Epidermal melanocyte (primary cell): Measurements from ENCODE around the gene APOBEC4.

Source experiments
- DNase-seq: peaks from one replicate; pipeline ENCODE4 v3.0.0; 2011; ENCODE audit warnings: low spot score; ENCODE audit not compliant: insufficient read length

Gene APOBEC4

DNA sequence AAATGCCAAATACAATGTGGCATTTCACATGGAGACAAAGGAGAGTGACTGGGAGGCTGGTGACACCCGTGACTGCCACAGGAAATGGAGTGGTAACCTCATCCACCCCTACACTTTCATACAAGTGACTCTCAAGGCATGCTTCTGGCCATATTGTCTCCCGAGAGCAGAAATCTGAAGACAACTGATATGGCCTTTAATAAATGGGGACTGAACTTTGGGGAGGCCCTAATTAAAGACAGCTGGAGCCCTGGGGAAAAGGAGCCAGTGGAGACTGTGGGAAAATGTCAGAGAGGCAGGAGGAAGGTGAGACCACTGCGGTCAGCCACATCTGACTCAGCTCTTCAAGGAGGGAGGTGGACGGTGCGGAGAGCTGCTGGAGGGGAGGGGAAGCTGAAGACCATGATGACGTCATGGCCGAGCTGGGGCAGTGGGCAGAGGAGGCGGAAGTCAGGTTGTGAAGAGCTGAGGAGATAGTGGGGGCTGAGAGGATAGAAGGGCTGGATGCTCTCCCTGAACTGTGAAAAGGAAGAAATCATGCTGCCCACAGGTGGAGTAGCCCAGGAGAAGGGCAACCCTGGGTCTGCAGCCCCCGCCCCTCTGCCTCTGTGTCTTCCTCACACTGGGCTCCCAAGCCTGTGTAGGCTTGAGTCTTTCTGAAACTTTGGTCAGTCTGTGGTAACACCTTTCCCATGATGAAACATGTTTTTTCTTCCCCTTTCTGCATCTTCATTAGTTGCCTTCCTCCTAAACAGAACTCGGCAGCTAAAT, 48.9 kb downstream of the APOBEC4 start:
- no peak for DNase-seq

DNA sequence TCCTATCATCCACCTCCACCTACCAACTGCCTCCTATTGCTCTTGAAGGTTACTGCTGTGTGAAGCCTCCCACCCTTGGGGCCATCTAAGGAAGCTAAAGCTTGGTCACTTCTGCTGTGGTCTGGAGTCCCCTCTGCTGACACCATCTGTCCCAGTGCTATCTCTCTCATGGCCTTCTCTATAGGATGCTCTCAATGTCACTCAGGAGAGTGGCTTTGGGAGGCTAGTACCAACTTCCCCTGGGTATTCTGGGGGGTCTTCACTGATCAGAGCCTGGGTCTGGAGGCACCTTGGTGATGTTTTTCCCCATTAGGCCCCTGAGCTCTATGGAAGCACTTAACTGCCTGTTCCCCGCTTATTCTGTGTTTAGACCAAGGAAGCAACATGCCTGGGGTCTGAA, 50.6 kb downstream of the APOBEC4 start:
- DNase-seq, result no peak

DNA sequence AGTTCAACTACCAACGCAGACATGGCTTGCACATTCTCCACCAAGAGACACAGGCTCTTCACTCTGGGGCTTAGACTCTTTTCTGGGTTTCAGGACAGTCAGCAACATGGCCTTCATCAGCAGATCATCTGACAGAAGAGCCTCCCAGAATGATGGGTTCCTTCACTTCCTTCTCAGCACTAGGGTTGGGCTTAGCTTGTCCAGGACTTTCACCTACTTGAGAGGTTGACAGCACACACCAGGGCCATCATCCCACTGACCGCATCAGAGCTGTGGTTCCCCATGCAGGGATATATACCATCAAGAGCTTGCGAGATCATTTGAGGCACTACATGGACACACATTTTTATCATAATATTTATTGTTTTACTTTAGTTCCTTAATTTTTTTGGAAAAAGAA, 52.5 kb downstream of the APOBEC4 start:
- DNase-seq, result no peak

DNA sequence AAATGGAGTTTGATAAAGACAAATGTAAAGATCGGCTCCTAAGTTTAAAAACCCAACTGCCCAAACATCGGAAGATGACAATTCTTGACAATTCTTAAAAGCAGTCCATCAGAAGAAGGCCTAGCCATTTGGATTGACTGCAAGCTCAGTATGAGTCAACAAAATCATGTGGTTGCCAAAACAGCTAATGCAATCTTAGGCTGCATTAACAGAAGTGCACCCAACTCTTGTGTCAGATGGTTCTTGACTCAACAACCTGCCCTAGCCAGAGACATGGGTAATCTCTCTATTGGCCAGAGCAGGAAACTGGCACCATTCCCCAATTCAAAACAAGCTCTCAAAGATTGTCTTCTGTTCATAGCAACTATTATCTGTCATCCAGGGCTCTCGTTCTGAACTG, 53.0 kb downstream of the APOBEC4 start:
- DNase-seq, result no peak

DNA sequence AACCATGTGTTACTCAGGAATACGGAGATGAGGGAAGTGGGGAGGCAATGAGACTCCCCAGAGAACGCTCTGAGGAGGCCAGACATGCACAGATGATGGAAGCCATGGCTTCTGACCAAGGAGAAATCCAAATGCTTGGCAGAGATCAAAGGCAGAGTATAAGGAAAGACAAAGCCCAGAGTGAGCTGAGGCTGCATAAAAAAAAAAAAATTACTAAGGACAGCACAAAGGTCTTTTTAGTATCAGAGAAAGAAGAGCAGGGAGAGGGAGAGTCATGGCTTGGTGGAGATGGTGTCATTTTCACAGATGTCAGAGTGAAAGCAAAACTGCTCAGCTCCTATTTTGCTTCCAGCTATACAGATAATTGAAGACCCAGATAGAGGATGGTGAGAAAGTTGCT, 54.7 kb downstream of the APOBEC4 start:
- DNase-seq, result no peak

DNA sequence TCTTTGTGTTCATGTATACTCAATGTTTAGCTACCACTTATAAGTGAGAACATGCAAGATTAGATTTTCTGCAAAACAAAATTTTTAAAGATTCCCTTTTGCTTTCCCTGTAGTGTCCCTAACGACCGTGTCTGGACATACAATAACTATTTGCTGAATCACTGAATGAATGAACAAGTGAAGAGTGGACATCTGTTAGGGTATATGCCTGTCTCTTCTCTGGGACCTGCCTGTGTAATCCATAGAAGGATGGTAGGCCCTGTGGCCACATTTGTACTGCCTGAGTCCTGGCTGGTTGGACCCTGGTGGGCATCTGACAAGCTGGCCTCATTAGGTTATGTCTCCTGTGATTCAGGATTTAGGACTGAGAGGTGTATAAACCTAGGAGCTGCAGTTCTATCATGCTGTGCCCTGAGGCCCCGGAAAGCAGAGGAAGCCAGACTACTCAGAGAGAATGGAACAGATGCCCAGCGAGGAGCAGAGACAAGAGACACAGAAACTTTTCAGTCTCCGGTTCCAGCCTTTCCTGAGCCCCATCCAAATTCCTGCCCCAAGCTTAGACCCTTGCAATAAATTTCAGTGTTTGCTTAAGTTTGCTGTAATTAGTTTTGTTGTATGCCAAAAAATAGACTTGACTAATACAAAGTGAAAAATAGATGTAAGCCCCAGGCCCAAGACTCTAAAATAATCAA, 55.3 kb downstream of the APOBEC4 start:
- no peak for DNase-seq

DNA sequence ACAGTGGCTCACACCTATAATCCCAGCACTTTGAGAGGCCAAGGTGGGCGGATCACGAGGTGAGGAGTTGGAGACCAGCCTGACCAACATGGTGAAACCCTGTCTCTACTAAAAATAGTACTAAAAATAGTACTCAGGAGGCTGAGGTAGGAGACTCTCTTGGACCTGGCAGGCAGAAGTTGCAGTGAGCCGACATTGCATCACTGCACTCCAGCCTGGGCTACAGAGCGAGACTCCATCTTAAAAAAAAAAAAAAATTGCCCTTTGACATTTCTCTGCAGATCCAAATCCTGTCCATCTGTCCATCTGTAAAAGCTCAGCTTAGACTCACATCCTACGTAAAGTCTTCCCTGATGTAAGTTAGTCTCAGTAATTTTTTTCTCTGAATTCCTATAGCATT, 56.6 kb downstream of the APOBEC4 start:
- DNase-seq, result no peak
